MM.1S (cell line): ENCODE results near the gene HNF1A.
"Not testable (repeated sequence)": the region's sequence is repeated elsewhere in the genome, so short reads cannot be mapped to it uniquely, and the experiment has no call there.

ENCODE experiments used
- DNase-seq: peaks from one replicate; pipeline ENCODE4 v3.0.0-alpha.2; 2015
- H2AFZ ChIP-seq: fragments of 300-600 bp; sonication (generic); 2 replicates; pipeline ENCODE4 v1.6.0; 2016; ENCODE audit warnings: antibody characterized with exemption, low read length
- H3F3A ChIP-seq: fragments of 300-600 bp; sonication (generic); 2 replicates; pipeline ENCODE4 v1.6.1; 2016; ENCODE audit warnings: mild to moderate bottlenecking, antibody characterized with exemption, low read length, moderate library complexity, mixed read lengths; ENCODE audit not compliant: insufficient read depth
- H3K27ac ChIP-seq: fragments of 300-600 bp; sonication (generic); 2 replicates; pipeline ENCODE4 v1.5.1; 2016; ENCODE audit warnings: mild to moderate bottlenecking, low read length
- H3K27me3 ChIP-seq: fragments of 300-600 bp; sonication (generic); replicated peaks from 2 replicates; pipeline ENCODE4 v1.6.0; 2016; ENCODE audit warnings: low read length; ENCODE audit not compliant: insufficient read depth
- H3K36me3 ChIP-seq: fragments of 300-600 bp; sonication (generic); replicated peaks from 2 replicates; pipeline ENCODE4 v1.6.1; 2016; ENCODE audit warnings: mild to moderate bottlenecking, low read length, mixed read lengths; ENCODE audit not compliant: insufficient read depth
- H3K4me1 ChIP-seq: fragments of 300-600 bp; sonication (generic); 2 replicates; pipeline ENCODE4 v1.6.1; 2016; ENCODE audit warnings: low read length, mixed read lengths
- H3K4me2 ChIP-seq: fragments of 300-600 bp; sonication (generic); 2 replicates; pipeline ENCODE4 v1.6.0; 2016; ENCODE audit warnings: low read depth, low read length
- H3K4me3 ChIP-seq: fragments of 300-600 bp; sonication (generic); 2 replicates; pipeline ENCODE4 v1.5.1; 2016; ENCODE audit warnings: low read length, mixed read lengths
- H3K79me2 ChIP-seq: fragments of 300-600 bp; sonication (generic); 2 replicates; pipeline ENCODE4 v1.6.1; 2016; ENCODE audit warnings: mixed run types, low read length, mixed read lengths
- H3K9ac ChIP-seq: fragments of 300-600 bp; sonication (generic); 2 replicates; pipeline ENCODE4 v1.6.1; 2016; ENCODE audit warnings: low read length, mixed read lengths
- H3K9me2 ChIP-seq: fragments of 300-600 bp; sonication (generic); replicated peaks from 2 replicates; pipeline ENCODE4 v1.6.1; 2016; ENCODE audit warnings: mild to moderate bottlenecking, low read length, mixed read lengths; ENCODE audit not compliant: insufficient read depth
- H3K9me3 ChIP-seq: fragments of 300-600 bp; sonication (generic); replicated peaks from 2 replicates; pipeline ENCODE4 v1.6.1; 2016; ENCODE audit warnings: mild to moderate bottlenecking, low read length, mixed read lengths; ENCODE audit not compliant: insufficient read depth
- H4K20me1 ChIP-seq: fragments of 300-600 bp; sonication (generic); 2 replicates; pipeline ENCODE4 v1.6.1; 2016; ENCODE audit warnings: mild to moderate bottlenecking, low read length, moderate library complexity, mixed read lengths; ENCODE audit not compliant: insufficient read depth
- EZH2 ChIP-seq: fragments of 300-600 bp; sonication (generic); optimal IDR thresholded peaks from 2 replicates; pipeline ENCODE3; 2017; ENCODE audit warnings: low read depth, mild to moderate bottlenecking, antibody characterized with exemption, low read length, mixed read lengths
- EZH2phosphoT487 ChIP-seq: fragments of 300-600 bp; sonication (generic); IDR thresholded peaks from 2 replicates; pipeline ENCODE4 v1.6.1; 2018; ENCODE audit warnings: antibody characterized with exemption, low read length
- TF ChIP-seq, protein P1 (sequence below): fragments of 300-600 bp; sonication (generic); IDR thresholded peaks from 2 replicates; pipeline ENCODE4 v1.5.1; 2016; ENCODE audit warnings: antibody characterized with exemption, low read length, mixed read lengths

HNF1A gene

DNA sequence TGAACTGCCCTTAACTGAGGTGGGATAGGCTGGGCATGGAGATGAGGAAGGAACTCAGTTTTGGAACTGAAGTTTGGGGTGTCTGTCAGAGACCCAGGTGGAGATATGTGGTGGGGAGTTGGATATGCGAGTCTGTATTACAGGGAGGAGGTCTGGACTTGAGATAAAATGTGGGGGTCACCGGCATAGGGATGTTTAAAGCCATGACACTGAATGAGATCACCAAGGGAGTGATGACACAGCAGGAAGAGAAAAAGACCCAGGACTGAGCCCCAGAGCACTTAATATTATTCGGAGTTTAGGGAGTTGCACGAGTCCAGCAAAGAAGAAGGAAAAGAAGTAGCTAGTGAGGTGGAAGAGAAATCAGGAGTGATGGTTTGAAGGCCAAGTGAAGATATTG is 64.7 kb downstream of the HNF1A start:
- no peaks in the 10 kb centered on the region for H3K27me3 ChIP-seq
- TF ChIP-seq EZH2phosphoT487, result no peak
- TF ChIP-seq, protein P1, sequence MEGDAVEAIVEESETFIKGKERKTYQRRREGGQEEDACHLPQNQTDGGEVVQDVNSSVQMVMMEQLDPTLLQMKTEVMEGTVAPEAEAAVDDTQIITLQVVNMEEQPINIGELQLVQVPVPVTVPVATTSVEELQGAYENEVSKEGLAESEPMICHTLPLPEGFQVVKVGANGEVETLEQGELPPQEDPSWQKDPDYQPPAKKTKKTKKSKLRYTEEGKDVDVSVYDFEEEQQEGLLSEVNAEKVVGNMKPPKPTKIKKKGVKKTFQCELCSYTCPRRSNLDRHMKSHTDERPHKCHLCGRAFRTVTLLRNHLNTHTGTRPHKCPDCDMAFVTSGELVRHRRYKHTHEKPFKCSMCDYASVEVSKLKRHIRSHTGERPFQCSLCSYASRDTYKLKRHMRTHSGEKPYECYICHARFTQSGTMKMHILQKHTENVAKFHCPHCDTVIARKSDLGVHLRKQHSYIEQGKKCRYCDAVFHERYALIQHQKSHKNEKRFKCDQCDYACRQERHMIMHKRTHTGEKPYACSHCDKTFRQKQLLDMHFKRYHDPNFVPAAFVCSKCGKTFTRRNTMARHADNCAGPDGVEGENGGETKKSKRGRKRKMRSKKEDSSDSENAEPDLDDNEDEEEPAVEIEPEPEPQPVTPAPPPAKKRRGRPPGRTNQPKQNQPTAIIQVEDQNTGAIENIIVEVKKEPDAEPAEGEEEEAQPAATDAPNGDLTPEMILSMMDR, result no peak
- TF ChIP-seq EZH2, result no peak
- H3K36me3 ChIP-seq, result no peaks in the 10 kb centered on the region
- no peak overlapping the region for H2AFZ ChIP-seq
- no peaks in the 10 kb centered on the region for H3K9me3 ChIP-seq
- no peak overlapping the region for H3K9ac ChIP-seq
- no peaks in the 10 kb centered on the region for H3K9me2 ChIP-seq
- H3K4me1 ChIP-seq, result no peaks in the 10 kb centered on the region
- no peak for DNase-seq
- no peak overlapping the region for H3K4me3 ChIP-seq
- H3K79me2 ChIP-seq, result no peaks in the 10 kb centered on the region
- no peaks in the 10 kb centered on the region for H3F3A ChIP-seq
- no peak overlapping the region for H3K4me2 ChIP-seq
- H3K27ac ChIP-seq, result no peak overlapping the region
- H4K20me1 ChIP-seq, result no peaks in the 10 kb centered on the region

DNA sequence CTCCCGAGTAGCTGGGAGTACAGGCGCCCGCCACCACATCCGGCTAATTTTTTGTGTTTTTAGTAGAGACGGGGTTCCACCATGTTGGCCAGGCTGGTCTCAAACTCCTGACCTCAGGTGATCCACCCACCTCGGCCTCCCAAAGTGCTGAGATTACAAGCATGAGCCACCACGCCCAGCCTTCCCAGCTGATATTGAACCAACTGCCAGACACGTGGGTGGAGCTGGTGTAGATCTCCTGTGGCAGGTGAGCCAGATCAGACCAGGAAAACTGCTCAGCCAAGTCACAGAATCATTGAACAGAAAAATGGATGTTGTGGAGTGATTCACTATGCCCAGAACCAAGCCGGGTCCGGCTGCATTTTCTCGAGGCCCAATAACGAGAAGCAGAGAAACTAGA is 69.1 kb downstream of the HNF1A start:
- DNase-seq, H3K9me2 ChIP-seq, H3K9ac ChIP-seq, H3K27me3 ChIP-seq, H3K9me3 ChIP-seq, H3K27ac ChIP-seq, H3K4me2 ChIP-seq, H3K79me2 ChIP-seq, H3K4me3 ChIP-seq, H3F3A ChIP-seq, H4K20me1 ChIP-seq, H2AFZ ChIP-seq, H3K4me1 ChIP-seq, H3K36me3 ChIP-seq: not testable (repeated sequence)

DNA sequence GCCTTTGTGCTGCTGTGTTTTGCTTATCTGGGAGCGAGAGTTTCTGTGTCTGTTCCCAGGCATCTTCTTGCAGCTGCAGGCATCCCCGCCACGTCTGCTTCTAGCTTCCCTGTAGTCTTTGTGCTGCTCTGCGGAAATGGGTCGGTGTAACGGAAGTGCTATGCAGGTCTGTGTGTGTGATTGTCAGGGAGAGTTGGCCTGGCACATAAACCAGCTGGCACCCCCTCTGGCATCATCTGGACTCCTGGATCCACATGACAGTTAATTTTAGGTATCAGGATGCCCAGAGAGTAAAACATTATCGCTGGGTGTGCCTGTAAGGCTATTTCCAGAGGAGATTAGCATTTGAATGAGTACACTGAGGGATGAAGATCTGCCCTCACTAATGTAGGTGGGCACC is 70.1 kb downstream of the HNF1A start:
- no peaks in the 10 kb centered on the region for H3F3A ChIP-seq
- no peak for TF ChIP-seq EZH2
- TF ChIP-seq, protein P1, result no peak
- TF ChIP-seq EZH2phosphoT487, result no peak
- H3K36me3 ChIP-seq, result no peaks in the 10 kb centered on the region
- H4K20me1 ChIP-seq, result no peaks in the 10 kb centered on the region
- no peaks in the 10 kb centered on the region for H3K27me3 ChIP-seq
- H3K27ac ChIP-seq, result no peak overlapping the region
- no peaks in the 10 kb centered on the region for H3K4me1 ChIP-seq
- H3K9me2 ChIP-seq, result no peaks in the 10 kb centered on the region
- no peak overlapping the region for H3K4me2 ChIP-seq
- no peak overlapping the region for H2AFZ ChIP-seq
- no peaks in the 10 kb centered on the region for H3K79me2 ChIP-seq
- no peak overlapping the region for H3K4me3 ChIP-seq
- no peaks in the 10 kb centered on the region for H3K9me3 ChIP-seq
- no peak overlapping the region for H3K9ac ChIP-seq
- no peak for DNase-seq

DNA sequence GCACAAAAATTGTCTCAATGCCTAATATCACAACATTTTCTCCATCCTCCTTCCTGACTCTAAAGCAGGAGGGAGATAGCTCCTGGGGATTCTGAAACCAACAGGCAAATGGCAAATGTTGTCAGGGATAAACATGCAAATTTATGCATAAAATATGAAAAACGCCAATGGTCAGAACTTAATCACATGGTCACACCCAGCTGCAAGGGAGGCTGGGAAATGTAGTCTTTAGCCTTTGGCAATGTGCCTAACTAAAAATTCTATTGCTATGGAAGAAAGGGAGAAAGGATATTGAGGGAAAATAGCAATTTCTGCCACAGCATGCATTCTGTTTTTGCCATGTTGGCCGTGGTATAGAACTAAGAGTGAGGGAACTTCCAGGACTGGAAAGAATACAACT is 72.4 kb downstream of the HNF1A start:
- no peaks in the 10 kb centered on the region for H3K36me3 ChIP-seq
- no peak overlapping the region for H3K4me3 ChIP-seq
- no peak overlapping the region for H2AFZ ChIP-seq
- no peaks in the 10 kb centered on the region for H3K9me3 ChIP-seq
- DNase-seq, result no peak
- no peaks in the 10 kb centered on the region for H3K9me2 ChIP-seq
- H4K20me1 ChIP-seq, result no peaks in the 10 kb centered on the region
- no peak overlapping the region for H3K4me2 ChIP-seq
- H3K79me2 ChIP-seq, result no peaks in the 10 kb centered on the region
- H3K9ac ChIP-seq, result no peak overlapping the region
- no peak overlapping the region for H3K27ac ChIP-seq
- no peaks in the 10 kb centered on the region for H3K4me1 ChIP-seq
- no peak for TF ChIP-seq EZH2phosphoT487
- no peak for TF ChIP-seq EZH2
- TF ChIP-seq, protein P1, result no peak
- no peaks in the 10 kb centered on the region for H3K27me3 ChIP-seq
- no peaks in the 10 kb centered on the region for H3F3A ChIP-seq
